ENCODE results near the gene BPHL. TPM values are rescaled to one million over a fixed set of nuclear protein-coding genes. Genes with fewer than 3 reads are reported as not detected.
"Not testable (repeated sequence)": the region's sequence is repeated elsewhere in the genome, so short reads cannot be mapped to it uniquely, and the experiment has no call there.

Gene BPHL
- total RNA-seq, 1 experiment from 2014 or later, result 31.3 TPM

DNA sequence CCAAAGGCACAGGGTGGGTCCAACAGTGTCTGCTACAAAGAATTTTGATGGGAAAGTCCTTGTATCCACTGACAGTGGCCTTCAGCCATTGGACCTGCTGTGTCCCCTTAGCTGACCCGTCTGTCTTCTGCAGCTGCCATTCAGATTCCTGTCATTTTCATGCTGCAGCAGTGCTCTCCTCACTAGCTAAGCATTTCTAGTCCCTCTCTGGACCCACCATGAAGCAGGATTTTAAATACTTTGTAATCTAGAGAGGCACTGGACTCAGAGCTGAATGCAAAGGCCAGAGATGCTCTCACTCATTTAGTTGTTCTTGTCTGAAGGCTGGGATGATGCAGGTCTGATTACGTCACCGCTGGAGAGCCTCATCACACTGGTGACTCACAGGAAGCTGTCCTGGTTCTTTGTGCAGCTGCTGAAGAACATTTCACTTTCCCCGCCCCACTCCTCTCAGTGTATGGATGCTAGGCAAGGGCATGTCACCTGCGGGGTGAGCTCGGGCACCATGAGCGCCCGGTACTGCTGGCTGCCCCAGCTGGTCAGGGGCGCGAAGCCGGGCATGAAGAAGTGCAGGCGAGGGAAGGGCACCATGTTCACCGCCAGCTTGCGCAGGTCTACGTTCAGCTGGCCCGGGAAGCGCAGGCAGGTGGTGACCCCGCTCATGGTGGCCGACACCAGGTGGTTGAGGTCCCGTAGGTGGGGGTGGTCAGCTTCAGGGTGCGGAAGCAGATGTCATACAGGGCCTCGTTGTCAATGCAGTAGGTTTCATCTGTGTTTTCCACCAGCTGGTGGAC is 58.2 kb downstream of the BPHL start:
- Histone ChIP-seq H3K4me1 (ENCODE audit: control insufficient read depth in 1 of 2, insufficient read depth in 2 of 2, low read length in 2 of 2) (peaks cover 13 to 36% of the 10 kb centered on the region in 2 experiments), H3K36me3 (ENCODE audit: control insufficient read depth in 1 of 2, insufficient read depth in 2 of 2, low read length in 2 of 2) (no peaks in the 10 kb centered on the region), H3K9ac (ENCODE audit: low read length) (no peak overlapping the region), H2AFZ (ENCODE audit: low read depth, low read length, poor library complexity, severe bottlenecking) (no peak overlapping the region), H3K27ac (ENCODE audit: low read depth, low read length) (no peak overlapping the region), H3K4me2 (ENCODE audit: low read length) (peak overlapping the region; percentile 18), H4K20me1 (ENCODE audit: insufficient read depth) (no peaks in the 10 kb centered on the region), H3K9me2 (ENCODE audit: insufficient read depth) (no peaks in the 10 kb centered on the region), H3K79me2 (ENCODE audit: insufficient read depth, low read length) (no peaks in the 10 kb centered on the region), H3K4me3 (replicated peaks in 1 of 2; ENCODE audit: low read depth in 1 of 2, low read length in 2 of 2) (no peak overlapping the region), H3K9me3 (ENCODE audit: control insufficient read depth in 1 of 2, insufficient read depth in 1 of 2, low read depth in 1 of 2, low read length in 2 of 2) (no peaks in the 10 kb centered on the region), H3K27me3 (ENCODE audit: insufficient read depth, low read length) (no peaks in the 10 kb centered on the region)
- intact Hi-C loops (cut with micrococcal nuclease), result no loop called here
- no TSS peak for BruUV-seq (replicated peaks)
- ATAC-seq, result peak; percentile 75
- ChIA-PET CTCF (no interaction called here), RAD21 (ENCODE audit: low non-redundant PET in 1 of 2, low total read pairs in 2 of 2, uncharacterized antibody in 2 of 2, unreplicated experiment in 2 of 2) (interaction anchor here in 1 of 2 experiments (0.7 kb wide), 1 partner anchor 20 kb away, joined by 3 read pairs; no protein-coding TSS in a partner anchor), POLR2A (interaction anchor here (1.2 to 1.4 kb wide), 2 partner anchors 19 to 32 kb away, joined by 3 to 4 read pairs; partner anchors contain the start of gene TUBB2A)
- TF ChIP-seq FOSL1 (IDR thresholded peaks at IDR 0.05; ENCODE audit: low read depth) (0 out of 2 replicates have a peak, but pooled peaks have one; percentile 58), YY1 (IDR thresholded peaks at IDR 0.05; ENCODE audit: extremely low read depth, insufficient replicate concordance, low read depth, low read length) (no peak), POLR2A (IDR thresholded peaks at IDR 0.05; ENCODE audit: borderline replicate concordance, extremely low read depth, insufficient read depth, insufficient read length) (no peak), EZH2phosphoT487 (IDR thresholded peaks at IDR 0.05; ENCODE audit: borderline replicate concordance) (no peak), JUND (IDR thresholded peaks at IDR 0.05) (peak; percentile 53), POLR2AphosphoS5 (IDR thresholded peaks at IDR 0.05; ENCODE audit: low read depth, low read length) (no peak), TCF7L2 (IDR thresholded peaks at IDR 0.05; ENCODE audit: borderline replicate concordance, extremely low read depth, insufficient read depth, insufficient read length) (no peak), CEBPB (IDR thresholded peaks at IDR 0.05; ENCODE audit: low read depth) (peak; percentile 72)
- TF ChIP-seq, protein P1, sequence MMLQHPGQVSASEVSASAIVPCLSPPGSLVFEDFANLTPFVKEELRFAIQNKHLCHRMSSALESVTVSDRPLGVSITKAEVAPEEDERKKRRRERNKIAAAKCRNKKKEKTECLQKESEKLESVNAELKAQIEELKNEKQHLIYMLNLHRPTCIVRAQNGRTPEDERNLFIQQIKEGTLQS (IDR thresholded peaks at IDR 0.05), result peak; percentile 67; the same call in 1 of the 2 replicates
- DNase-seq (ENCODE audit: low read depth, low spot score), result peak; percentile 56

DNA sequence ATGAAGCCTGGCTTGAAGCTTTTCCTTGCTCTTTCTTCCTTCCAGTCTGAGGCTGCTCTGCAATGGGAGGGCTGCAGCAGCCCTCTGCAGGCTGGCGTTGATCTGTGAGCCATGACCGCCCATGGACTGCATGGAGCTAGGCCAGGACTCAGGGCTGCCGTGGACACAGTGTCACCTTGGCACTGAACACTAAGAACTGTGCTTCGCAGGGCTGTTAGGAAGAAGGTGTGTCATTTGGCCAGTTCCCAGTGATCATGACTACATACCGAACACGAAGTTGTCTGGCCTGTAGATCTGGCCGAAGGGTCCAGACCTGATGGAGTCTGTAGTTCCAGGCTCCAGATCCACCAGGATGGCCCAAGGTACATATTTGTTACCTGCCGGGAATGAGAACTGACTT is 60.2 kb downstream of the BPHL start:
- H3K9me2 ChIP-seq (ENCODE audit: insufficient read depth), result not testable (repeated sequence)

GRCh38 chr6:3179945-3180344 is 61.4 kb downstream of the BPHL start:
- peak; percentile 31; the same call in 1 of the 2 replicates for ATAC-seq
- H2AFZ ChIP-seq (ENCODE audit: low read depth, low read length, poor library complexity, severe bottlenecking), result not testable (repeated sequence)

More for the DNA sequence above, 60.2 kb downstream of the BPHL start:
- peaks cover 13 to 34% of the 10 kb centered on the region in 2 experiments for H3K4me1 ChIP-seq (ENCODE audit: control insufficient read depth in 1 of 2, insufficient read depth in 2 of 2, low read length in 2 of 2)
- H3K9me3 ChIP-seq (ENCODE audit: control insufficient read depth in 1 of 2, insufficient read depth in 1 of 2, low read depth in 1 of 2, low read length in 2 of 2); RAD21 ChIA-PET (ENCODE audit: low non-redundant PET in 1 of 2, low total read pairs in 2 of 2, uncharacterized antibody in 2 of 2, unreplicated experiment in 2 of 2); H3K9ac ChIP-seq (ENCODE audit: low read length); H3K79me2 ChIP-seq (ENCODE audit: insufficient read depth, low read length); ATAC-seq; CTCF ChIA-PET; H3K27ac ChIP-seq (ENCODE audit: low read depth, low read length); H3K27me3 ChIP-seq (ENCODE audit: insufficient read depth, low read length); DNase-seq (ENCODE audit: low read depth, low spot score); POLR2A ChIA-PET; H2AFZ ChIP-seq (ENCODE audit: low read depth, low read length, poor library complexity, severe bottlenecking); H3K36me3 ChIP-seq (ENCODE audit: control insufficient read depth in 1 of 2, insufficient read depth in 2 of 2, low read length in 2 of 2); H3K4me2 ChIP-seq (ENCODE audit: low read length); H4K20me1 ChIP-seq (ENCODE audit: insufficient read depth); H3K4me3 ChIP-seq (replicated peaks in 1 of 2; ENCODE audit: low read depth in 1 of 2, low read length in 2 of 2); BruUV-seq (replicated peaks); intact Hi-C loops (cut with micrococcal nuclease): not testable (repeated sequence)

More at GRCh38 chr6:3179945-3180344, 61.4 kb downstream of the BPHL start:
- H3K9ac ChIP-seq (ENCODE audit: low read length); H3K9me2 ChIP-seq (ENCODE audit: insufficient read depth); BruUV-seq (replicated peaks); H3K9me3 ChIP-seq (ENCODE audit: control insufficient read depth in 1 of 2, insufficient read depth in 1 of 2, low read depth in 1 of 2, low read length in 2 of 2); H3K27ac ChIP-seq (ENCODE audit: low read depth, low read length); H4K20me1 ChIP-seq (ENCODE audit: insufficient read depth); intact Hi-C loops (cut with micrococcal nuclease); H3K27me3 ChIP-seq (ENCODE audit: insufficient read depth, low read length); RAD21 ChIA-PET (ENCODE audit: low non-redundant PET in 1 of 2, low total read pairs in 2 of 2, uncharacterized antibody in 2 of 2, unreplicated experiment in 2 of 2); CTCF ChIA-PET; H3K4me2 ChIP-seq (ENCODE audit: low read length); POLR2A ChIA-PET; H3K79me2 ChIP-seq (ENCODE audit: insufficient read depth, low read length); H3K36me3 ChIP-seq (ENCODE audit: control insufficient read depth in 1 of 2, insufficient read depth in 2 of 2, low read length in 2 of 2); DNase-seq (ENCODE audit: low read depth, low spot score); H3K4me3 ChIP-seq (replicated peaks in 1 of 2; ENCODE audit: low read depth in 1 of 2, low read length in 2 of 2): not testable (repeated sequence)
- H3K4me1 ChIP-seq (ENCODE audit: control insufficient read depth in 1 of 2, insufficient read depth in 2 of 2, low read length in 2 of 2), result peaks cover 5 to 21% of the 10 kb centered on the region in 2 experiments; a peak in 3 of 4 replicates

Measured in HCT116 (cell line).